HEK293T (cell line): ENCODE data around the gene IGSF22.

ENCODE experiments used
- ARNT ChIP-seq: fragments of 450-650 bp; IDR thresholded peaks from 2 replicates; pipeline ENCODE4 v1.6.1; 2017; ENCODE audit warnings: mild to moderate bottlenecking
- BHLHE40 ChIP-seq: fragments of 450-650 bp; IDR thresholded peaks from 2 replicates; pipeline ENCODE4 v1.6.1; 2016; ENCODE audit warnings: mild to moderate bottlenecking, moderate library complexity, borderline replicate concordance
- ELF4 ChIP-seq: fragments of 450-650 bp; IDR thresholded peaks from 2 replicates; pipeline ENCODE4 v1.6.1; 2017; ENCODE audit warnings: antibody characterized with exemption
- FOXA1 ChIP-seq: fragments of 450-650 bp; IDR thresholded peaks from 2 replicates; pipeline ENCODE4 v1.6.1; 2016; ENCODE audit warnings: mild to moderate bottlenecking
- FOXK2 ChIP-seq: fragments of 450-650 bp; IDR thresholded peaks from 2 replicates; pipeline ENCODE4 v1.6.1; 2016; ENCODE audit warnings: mild to moderate bottlenecking
- FOXM1 ChIP-seq: fragments of 450-650 bp; IDR thresholded peaks from 2 replicates; pipeline ENCODE4 v1.6.1; 2017; ENCODE audit warnings: mild to moderate bottlenecking, borderline replicate concordance
- HDGF ChIP-seq: fragments of 450-650 bp; IDR thresholded peaks from 2 replicates; pipeline ENCODE4 v1.6.1; 2017; ENCODE audit warnings: antibody characterized with exemption, borderline replicate concordance
- NFRKB ChIP-seq: fragments of 450-650 bp; IDR thresholded peaks from 2 replicates; pipeline ENCODE4 v1.6.1; 2016; ENCODE audit warnings: mild to moderate bottlenecking, moderate library complexity
- SP1 ChIP-seq: fragments of 450-650 bp; IDR thresholded peaks from 2 replicates; pipeline ENCODE4 v1.6.1; 2017
- TARDBP ChIP-seq: fragments of 450-650 bp; IDR thresholded peaks from 2 replicates; pipeline ENCODE4 v1.6.1; 2016

DNA sequence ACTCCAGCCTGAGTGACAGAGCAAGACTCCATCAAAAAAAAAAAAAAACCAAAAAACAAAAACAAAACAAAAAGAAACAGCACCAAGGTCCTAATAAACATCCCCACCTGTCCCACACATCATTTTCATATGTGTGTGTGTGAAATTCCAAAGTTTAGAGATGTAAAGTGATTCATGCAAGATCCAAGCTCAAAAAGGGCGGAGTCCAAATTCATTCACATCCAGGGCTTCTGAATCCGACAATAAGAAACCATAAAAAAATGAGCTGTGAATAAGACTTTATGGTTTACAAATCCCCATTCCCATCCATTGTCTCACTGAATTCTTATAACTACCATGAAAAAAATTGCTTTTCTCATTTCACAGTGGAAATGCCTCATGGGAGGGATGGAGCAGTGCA is 30.9 kb upstream of the IGSF22 start:
- TF ChIP-seq FOXK2 = no peak
- TF ChIP-seq BHLHE40 = no peak
- no peak for TF ChIP-seq FOXA1
- no peak for TF ChIP-seq FOXM1
- no peak for TF ChIP-seq TARDBP
- TF ChIP-seq ELF4 = no peak
- TF ChIP-seq ARNT = no peak
- no peak for TF ChIP-seq SP1
- TF ChIP-seq NFRKB = no peak
- no peak for TF ChIP-seq HDGF
